Measurements from ENCODE around the gene FLT1. TPM values are rescaled to one million over a fixed set of nuclear protein-coding genes. Genes with fewer than 3 reads are reported as not detected.

The FLT1 gene
- total and polyA plus RNA-seq, 9 donors, result 5.8 to 31.4 (median 9.9) TPM

DNA sequence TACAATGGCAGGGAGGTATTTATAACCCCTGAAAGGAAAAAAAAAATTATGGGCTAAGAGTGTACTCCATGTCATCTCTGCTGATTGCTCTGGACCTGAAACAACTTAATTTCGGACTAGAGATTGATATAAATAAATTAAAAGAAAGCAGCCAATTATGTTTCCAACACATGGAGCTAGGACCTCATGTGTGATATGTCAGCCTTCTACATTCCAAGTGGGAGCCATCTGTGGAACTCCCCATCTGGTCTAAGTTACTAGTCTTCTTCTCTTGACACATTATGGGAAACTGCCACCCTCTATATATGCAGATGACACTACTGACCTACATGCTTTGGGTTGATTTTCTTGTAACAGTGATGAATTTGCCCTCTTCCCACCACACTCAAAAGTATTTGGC is 86.1 kb downstream of the FLT1 start:
- intact Hi-C loops (cut with DNase I), result no loop called here
- Histone ChIP-seq H3K36me3 (no peaks in the 10 kb centered on the region), H3K4me1 (ENCODE audit: insufficient read depth) (no peaks in the 10 kb centered on the region), H3K27me3 (no peaks in the 10 kb centered on the region), H3K27ac (no peak overlapping the region), H3K4me3 (no peak overlapping the region), H3K9me3 (no peaks in the 10 kb centered on the region)
- DNase-seq, result no peak
- TF ChIP-seq, protein P1, sequence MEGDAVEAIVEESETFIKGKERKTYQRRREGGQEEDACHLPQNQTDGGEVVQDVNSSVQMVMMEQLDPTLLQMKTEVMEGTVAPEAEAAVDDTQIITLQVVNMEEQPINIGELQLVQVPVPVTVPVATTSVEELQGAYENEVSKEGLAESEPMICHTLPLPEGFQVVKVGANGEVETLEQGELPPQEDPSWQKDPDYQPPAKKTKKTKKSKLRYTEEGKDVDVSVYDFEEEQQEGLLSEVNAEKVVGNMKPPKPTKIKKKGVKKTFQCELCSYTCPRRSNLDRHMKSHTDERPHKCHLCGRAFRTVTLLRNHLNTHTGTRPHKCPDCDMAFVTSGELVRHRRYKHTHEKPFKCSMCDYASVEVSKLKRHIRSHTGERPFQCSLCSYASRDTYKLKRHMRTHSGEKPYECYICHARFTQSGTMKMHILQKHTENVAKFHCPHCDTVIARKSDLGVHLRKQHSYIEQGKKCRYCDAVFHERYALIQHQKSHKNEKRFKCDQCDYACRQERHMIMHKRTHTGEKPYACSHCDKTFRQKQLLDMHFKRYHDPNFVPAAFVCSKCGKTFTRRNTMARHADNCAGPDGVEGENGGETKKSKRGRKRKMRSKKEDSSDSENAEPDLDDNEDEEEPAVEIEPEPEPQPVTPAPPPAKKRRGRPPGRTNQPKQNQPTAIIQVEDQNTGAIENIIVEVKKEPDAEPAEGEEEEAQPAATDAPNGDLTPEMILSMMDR (IDR thresholded peaks at IDR 0.05), result no peak
- TF ChIP-seq EP300 (IDR thresholded peaks at IDR 0.05) (no peak), POLR2A (IDR thresholded peaks at IDR 0.05) (no peak)
- WGBS, 3 donors, result 19 to 28% (median 27%) methylated on average over 1 of the region's 1 CpG

DNA sequence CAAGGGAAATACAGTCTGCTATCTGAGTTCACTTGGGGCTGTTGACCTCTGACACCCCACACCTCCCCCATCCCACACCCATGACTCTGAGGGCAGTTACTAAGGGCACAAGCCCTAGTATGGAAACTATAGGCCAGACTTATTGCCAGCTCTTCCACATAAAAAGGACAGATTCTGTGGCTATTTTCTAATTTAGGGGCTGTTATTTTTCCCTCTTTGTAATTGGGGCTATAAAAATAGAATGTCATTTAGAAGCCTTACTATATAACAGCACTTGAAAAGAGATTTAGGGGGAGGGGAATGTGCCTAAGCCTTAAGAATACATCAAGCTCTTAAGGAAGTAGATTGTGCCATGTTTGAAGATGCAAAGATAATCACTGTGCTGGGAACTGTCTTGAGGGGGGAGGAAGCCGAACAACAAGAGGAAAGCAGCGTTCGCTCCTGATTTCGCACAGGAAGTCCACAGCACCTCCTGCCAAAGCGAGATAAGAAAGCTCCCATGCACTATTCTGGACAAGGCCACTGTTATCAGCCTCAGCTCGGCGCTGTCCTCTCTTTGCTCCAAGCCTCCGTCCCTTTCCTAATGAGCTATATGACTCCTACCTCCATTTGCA is 86.6 kb downstream of the FLT1 start:
- TF ChIP-seq POLR2A (IDR thresholded peaks at IDR 0.05) (no peak), EP300 (IDR thresholded peaks at IDR 0.05) (no peak)
- TF ChIP-seq, protein P1 (IDR thresholded peaks at IDR 0.05), result no peak
- Histone ChIP-seq H3K36me3 (no peaks in the 10 kb centered on the region), H3K4me3 (no peak overlapping the region), H3K9me3 (no peaks in the 10 kb centered on the region), H3K27ac (no peak overlapping the region), H3K4me1 (ENCODE audit: insufficient read depth) (no peaks in the 10 kb centered on the region), H3K27me3 (no peaks in the 10 kb centered on the region)
- WGBS, 3 donors, result 5 to 10% (median 9%) methylated on average over 8 of the region's 8 CpGs
- intact Hi-C loops (cut with DNase I), result no loop called here
- peak in 1 of 5 donors; percentile 33 for DNase-seq

DNA sequence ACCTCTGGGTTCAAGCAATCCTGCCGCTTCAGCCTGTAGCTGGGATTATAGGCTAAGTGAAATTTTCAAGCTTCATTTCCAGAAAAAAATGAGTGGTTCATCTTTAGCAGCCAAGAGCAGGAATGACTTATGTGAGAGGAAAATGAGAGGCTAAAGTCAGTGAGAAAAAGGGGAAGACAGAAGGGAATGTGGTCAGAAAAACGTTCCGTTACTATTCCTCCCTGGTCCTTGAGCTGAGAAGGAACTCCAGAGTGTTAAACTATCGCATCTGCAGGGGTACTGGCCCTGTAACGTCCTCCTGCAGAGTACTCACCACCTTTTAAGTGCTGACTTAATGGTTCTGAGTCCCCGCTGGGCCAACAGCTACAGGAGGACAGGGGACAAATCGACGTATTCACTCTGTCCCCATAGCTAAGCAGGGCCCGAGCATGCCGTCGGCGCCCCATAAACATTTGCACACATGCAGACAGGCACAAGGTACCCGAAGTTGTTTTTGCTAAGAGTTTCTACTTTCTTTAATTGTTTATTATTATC is 88.1 kb downstream of the FLT1 start:
- 84 to 85% (median 85%) methylated on average over 13 of the region's 13 CpGs for WGBS, 3 donors
- no peak overlapping the region for H3K4me3 ChIP-seq
- H3K36me3 ChIP-seq, result no peaks in the 10 kb centered on the region
- no peaks in the 10 kb centered on the region for H3K4me1 ChIP-seq (ENCODE audit: insufficient read depth)
- H3K27me3 ChIP-seq, result no peaks in the 10 kb centered on the region
- intact Hi-C loops (cut with DNase I), result no loop called here
- no peak for DNase-seq
- TF ChIP-seq POLR2A (IDR thresholded peaks at IDR 0.05), result no peak
- TF ChIP-seq EP300 (IDR thresholded peaks at IDR 0.05), result no peak
- TF ChIP-seq, protein P1 (IDR thresholded peaks at IDR 0.05), result no peak
- H3K9me3 ChIP-seq, result no peaks in the 10 kb centered on the region
- H3K27ac ChIP-seq, result no peak overlapping the region

DNA sequence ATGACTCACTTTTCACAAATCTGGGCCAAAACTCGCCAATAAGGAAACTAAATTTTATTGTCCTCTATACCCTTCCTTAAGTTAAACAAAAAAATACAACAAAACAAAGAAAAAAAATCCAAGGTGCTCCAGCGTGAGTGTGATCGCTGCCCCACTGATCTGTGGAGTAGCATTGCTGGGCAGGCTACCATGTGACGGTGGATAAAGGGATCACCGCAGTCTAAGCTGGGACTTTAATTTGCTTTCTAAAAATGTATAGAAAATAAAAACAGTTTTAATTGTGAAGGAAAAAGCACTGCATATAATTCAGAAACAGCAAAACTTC is 92.9 kb downstream of the FLT1 start:
- DNase-seq, result no peak
- Histone ChIP-seq H3K4me3 (no peak overlapping the region), H3K36me3 (no peaks in the 10 kb centered on the region), H3K27ac (no peak overlapping the region), H3K27me3 (no peaks in the 10 kb centered on the region), H3K4me1 (ENCODE audit: insufficient read depth) (no peaks in the 10 kb centered on the region), H3K9me3 (no peaks in the 10 kb centered on the region)
- WGBS, 3 donors, result 65 to 81% (median 77%) methylated on average over 5 of the region's 5 CpGs
- no peak for TF ChIP-seq EP300 (IDR thresholded peaks at IDR 0.05)
- TF ChIP-seq POLR2A (IDR thresholded peaks at IDR 0.05), result no peak
- TF ChIP-seq, protein P1 (IDR thresholded peaks at IDR 0.05), result no peak
- intact Hi-C loops (cut with DNase I), result no loop called here
